Activated CD8-positive, alpha-beta memory T cell treated with anti-CD3 and anti-CD28 coated beads, Interleukin-2, amount 50 U/mL, for 4 hours (primary cell): ENCODE data around the gene PARP15.

Experiments
- DNase-seq: peaks from one replicate; pipeline ENCODE4 v3.0.0-alpha.2; 2020

The PARP15 gene

DNA sequence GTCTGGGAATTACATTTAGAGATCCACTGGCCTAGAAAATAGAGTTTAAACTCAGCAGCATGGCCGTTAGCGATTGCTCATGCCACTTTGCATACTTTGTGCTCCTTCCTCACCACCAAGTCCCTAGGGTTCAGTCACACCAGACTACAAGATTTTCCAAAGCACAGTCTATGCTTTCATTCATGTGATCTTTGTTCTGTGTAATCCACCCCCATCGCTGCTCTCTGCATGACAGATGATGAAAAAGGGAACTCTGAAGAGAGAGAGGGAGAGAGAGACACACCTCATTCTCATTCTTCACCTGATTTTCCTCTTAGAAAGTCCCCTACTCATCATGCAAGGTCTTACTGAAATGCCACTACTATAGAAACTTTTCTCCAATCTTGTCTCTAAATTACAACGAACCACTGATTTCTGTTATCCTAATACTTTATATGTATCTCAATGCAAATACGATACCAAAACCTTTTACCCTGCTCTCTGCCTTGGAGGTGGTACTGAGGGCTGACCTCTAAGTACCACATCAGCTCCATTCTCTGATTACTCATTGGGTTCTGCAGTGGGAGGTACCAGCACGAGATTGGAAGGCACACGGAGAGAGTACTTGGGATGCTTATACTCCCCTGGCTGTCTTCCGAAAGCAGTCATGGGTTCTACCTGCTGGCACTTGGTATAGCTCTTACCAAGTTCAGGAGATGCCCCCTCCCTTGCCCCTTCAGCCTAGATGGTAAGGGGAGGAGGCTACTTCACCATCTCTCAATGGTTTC lies 1.1 kb upstream of the PARP15 start:
- no peak for DNase-seq

DNA sequence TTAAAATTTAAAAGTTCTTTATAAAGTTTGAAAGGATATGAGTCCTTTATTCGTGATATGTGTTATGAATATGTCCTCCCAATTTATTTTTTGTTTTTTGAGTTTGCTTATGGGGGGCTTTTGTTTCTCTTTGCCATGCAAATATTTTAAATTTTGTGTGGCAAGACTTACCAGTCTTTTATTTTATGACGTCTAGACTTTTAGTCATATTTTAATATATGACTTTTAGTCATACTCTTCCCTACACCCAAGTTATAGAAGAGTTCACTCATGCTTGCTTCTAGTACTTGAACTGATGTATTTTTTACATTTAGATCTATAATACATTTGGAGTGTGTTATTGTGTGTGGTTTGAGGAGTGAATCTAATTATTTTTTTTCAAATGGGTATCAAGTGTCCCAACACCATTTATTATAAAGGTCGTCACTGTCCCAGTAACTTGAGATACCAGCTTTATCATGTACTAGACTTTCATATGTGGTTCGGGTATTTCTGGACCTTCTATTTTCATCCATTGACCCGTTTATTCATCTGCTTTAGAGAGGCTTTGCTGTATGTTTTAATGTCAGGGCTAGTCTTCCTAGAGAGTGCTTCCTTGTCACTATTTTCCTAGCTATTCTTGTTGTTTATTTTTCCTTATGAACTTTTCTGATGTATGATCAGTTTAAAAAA lies 755 bp downstream of the PARP15 start:
- no peak for DNase-seq

DNA sequence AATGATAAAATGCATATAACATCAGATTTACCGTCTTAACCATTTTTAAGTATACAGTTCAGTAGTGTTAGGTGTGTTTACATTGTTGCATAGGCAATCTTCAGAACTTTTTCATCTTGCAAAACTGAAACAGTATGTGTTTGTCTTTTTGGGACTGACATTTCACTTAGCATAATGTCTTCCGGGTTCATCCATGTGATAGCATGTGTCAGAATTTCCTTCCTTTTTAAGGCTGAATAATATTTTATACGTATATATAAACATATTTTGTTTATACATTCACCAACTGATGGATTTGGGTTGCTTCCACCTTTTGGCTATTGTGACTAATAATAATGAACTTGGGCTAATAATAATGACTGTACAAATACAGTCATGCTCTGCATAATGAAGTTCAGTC lies 3.0 kb downstream of the PARP15 start:
- no peak for DNase-seq

DNA sequence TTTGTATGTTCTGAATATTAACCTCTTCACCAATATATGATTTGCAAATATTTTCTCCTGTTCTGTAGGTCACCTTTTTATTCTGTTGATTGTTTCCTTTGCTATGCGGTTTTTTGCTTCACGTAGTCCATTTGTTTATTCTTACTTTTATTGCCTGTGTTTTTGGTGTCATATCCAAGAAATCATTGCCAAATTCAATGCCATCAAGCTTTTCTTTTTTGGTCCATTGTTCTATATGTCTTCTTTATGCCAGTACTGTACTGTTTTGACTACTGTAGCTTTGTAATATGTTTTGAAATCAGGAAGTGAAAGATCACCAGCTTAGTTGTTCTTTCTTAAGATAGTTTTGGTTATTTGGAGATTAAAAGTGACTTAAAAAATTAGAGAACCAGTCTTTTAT lies 4.2 kb downstream of the PARP15 start:
- DNase-seq, result no peak

DNA sequence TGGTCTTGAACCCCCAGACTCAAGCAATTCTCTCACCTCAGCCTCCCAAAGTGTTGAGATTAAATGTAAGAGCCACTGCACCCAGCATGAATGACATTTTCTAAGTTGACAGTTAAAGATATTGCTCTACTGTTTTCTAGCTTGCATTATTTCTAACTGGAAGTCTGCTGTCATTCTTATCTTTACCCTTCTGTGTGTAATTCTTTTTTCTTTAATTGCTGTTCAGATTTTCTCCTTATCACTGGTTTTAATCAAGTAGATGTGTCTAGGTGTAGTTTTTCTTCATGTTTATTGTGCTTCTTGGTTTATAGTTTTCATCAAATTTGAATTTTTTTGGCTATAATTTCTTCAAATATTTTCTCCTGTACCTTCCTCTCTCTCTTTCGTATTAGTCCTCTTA lies 4.9 kb downstream of the PARP15 start:
- no peak for DNase-seq

DNA sequence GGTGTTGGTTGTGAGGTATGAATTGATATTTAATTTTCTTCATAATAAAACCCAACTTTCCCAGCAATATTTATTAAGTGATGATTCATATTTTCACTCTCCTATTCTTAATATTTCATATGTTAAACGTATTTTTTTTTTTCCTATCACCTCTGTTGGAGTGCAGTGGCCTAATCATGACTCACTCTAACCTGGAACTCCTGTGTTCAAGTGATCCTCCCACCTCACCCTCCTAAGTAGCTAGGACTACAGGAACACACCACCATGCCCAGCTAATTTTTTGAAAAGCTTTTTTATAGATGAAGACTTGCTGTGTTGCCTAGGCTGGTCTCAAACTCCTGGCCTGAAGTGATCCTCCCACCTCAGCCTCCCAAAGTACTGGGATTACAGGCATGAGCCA lies 8.6 kb downstream of the PARP15 start:
- no peak for DNase-seq

DNA sequence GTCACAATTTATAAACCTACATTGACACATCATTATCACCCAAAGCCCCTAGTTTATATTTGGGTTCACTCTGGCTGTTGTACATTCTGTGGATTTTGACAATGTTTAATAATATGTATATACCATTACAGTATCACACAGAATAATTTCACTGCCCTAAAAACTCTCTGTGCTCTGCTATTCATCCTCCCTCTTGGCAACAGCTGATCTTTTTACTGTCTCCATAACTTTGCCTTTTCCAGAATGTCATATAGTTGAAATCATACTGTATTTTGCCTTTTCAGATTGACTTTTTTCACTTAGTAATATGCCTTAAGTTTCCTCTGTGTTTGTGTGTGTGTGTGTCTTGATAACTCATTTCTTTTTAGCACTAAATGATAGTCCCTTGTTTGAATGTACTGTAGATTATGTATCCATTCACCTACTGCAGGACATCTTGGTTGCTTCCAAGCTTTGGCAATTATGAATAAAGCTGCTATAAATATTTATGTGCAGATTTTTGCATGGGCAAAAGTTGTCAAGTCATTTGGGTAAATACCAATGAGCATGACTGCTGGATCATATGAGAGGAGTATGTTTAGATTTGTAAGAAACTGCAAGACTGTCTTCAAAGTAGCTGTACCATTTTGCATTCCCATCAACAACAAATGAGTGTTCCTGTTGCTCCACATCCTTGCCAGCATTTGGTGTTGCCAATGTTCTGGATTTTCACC lies 9.5 kb downstream of the PARP15 start:
- no peak for DNase-seq

DNA sequence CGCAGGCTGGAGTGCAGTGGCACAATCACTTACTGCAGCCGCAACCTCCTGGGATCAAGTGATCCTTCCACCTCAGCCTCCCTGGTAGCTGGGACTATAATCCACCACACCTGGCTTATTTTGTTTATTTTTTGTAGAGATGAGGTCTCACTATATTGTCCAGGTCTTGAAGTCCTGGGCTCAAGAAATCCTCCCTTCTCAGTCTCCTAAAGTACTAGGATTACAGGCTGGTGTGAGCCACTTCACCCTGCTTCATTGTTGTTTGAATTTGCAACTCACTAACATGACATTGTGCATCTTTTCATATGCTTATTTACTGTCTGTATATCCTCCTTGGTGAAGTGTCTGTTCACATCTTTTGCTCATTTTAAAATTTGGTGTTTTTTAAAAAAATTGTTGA lies 10.1 kb downstream of the PARP15 start:
- no peak for DNase-seq

DNA sequence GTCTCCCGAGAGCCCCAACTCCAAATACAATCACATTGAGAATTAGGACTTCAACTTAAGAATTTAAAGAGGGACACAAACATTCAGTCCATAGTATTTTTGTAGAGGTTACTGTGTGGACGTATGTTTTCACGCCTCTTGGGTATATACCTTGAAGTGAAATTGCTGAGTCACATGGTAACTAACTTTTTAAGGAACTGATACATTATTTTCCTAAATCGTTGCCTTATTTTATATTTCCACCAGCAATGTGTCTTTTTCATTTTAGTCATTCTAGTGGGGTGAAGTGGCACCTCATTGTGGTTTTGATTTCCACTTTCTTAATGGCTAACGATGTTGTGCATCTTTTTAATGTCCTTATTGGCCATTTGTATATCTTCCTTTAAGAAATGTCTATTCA lies 11.8 kb downstream of the PARP15 start:
- no peak for DNase-seq

DNA sequence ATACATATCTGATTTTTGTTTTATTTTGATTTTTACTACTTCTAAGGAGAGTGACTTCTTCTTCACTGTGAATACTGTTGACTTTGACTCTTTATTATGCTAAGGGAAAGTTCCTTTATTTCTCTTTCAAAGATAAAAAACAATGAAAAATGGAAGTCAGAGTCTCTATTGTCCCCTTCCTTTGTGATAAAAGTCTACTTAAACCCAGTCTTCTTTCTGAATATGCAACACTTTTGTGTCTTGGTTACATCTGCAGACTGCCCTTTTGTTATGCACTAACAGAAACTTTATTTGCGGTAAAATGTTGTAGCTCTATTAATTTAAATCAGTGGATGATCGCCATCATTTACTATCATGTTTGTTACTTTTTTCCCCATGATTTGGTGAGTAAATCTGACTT lies 13.2 kb downstream of the PARP15 start:
- DNase-seq, result no peak

DNA sequence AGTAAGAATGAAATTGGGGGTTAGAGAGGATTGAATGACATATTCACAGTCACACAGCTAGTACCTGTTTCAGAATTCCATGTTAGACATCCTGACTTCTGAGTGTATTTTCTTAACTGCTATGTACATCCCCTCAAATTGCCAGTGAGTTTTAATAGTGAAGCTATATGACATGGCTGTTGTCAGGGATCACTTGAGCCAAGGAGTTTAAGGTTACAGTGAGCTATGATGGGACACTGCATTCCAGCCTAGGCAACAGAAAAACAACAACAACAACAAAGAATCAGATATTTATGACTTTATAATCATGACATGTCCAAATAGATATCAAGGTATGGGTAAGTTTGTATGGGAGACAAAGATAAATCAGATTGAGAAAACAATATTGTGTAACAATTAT lies 16.6 kb downstream of the PARP15 start:
- DNase-seq, result no peak

DNA sequence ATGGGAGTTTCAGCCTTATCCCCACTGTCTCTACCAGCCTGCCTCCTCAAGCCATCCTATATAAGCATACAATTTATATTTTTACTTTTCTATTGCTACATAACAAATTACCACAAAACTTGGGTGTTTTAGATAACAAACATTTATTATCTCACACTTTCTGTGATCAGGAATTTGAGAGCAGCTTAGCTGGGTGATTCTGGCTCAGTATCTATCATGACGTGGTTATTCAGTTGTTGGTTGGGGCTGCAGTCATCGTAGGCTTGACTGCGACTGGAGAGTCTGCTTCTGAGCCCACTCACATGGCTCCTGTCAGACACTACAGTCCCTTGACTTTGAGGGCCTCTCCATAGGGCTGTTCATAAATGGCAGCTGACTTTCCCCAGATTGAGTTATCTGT lies 20.7 kb downstream of the PARP15 start:
- DNase-seq, result no peak

DNA sequence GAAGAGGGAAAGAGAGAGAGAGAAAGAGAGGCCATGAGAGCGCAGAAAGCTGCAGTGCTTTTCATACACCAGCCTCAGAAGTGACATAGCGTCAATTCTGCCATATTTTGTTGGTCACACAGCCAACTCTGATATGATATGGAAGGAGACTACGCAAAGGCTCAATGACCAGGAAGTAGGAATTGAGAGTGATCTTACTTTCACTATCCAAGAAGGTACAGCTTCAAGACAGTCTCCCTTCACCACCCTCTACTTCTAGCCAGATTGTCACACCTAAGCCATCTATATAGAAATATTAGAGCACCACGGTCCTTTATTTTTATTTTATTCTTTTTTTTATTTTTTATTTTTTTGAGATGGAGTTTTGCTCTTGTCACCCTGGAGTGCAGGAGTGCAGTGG lies 21.1 kb downstream of the PARP15 start:
- DNase-seq, result no peak

DNA sequence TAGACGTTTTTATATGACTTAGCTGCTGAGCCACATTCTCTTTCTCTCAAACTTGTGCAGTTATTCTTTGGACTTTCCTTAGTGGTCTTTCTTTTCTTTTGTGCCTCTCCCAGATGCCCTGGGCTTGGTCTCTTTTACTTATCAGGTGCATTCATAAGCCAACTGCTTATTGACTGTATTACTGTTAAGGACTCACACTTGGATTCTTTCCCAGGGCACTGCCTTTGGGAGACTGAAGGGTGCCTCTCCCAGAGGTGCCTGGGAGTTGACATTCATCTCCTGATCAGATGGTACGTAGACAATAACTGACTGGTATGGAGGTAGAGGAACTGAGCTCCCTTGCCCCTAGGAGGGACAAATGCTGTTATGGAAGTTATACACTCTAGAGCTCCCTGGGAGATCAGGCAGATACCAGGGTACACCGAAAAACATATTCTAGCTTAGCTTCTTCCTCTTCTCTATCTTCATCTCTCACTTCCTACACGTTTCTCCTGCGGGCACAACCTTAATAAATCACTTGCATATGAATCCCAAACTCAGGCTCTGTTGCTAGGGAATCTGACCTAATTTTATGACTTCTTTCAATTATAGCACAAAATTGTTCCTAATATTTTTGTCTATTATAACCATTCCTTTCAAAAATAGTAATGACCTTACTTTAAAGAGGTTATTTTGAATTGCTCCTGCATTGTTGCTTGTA lies 24.7 kb downstream of the PARP15 start:
- no peak for DNase-seq

DNA sequence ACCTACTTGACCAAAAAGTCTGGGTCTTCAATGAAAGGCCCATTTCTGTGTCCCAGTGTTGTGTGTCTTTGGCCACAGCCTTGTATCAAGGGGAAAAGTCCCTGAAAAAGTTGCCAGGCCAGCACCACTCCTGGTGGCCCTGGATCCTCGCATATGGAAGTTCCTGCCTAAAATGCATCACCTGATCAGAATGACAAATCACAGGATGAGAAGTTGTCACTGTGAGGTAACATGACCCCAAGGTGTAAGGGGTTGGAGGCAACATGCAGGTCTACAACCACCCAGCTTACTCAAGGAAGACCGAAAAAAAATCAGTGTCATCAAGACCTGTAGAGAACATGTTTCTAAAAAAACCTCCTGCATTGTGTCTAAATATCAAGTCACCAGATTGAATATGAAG lies 25.6 kb downstream of the PARP15 start:
- no peak for DNase-seq

DNA sequence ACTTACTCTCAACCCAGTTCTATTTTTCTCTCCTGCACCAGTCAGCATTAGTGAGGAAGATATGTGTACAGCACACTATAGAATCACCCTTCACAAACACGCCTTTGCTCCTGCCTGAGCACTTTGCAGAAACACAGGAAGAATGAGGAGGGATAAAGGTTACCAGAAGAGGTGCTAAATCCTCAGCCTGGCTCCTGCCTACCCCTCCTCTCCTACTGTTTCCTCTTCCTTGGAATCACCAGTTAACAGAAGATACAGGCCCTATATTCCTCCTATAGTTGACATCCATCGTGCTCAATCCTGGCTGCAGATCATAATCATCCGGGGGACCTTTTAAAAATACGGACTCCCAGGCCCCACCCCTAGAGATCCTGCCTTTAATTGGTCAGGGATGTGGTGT lies 28.9 kb downstream of the PARP15 start:
- DNase-seq, result no peak

DNA sequence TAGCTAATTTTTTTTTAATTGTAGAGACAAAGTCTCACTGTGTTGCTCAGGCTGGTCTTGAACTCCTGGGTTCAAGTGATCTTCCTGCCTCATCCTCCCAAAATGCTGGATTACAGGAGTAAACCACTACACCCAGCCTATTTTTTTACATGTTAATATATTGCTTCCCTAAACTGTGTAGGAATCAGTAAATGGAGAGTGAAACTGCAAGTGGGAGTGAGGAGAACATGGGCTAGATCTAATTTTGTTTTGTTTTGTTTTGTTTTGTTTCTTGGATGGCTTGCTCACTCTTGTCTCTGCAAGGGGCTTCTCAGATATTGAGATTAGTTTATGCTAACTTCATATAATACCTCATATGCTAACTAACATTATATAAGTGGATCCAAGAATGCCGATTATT lies 31.5 kb downstream of the PARP15 start:
- DNase-seq, result no peak

DNA sequence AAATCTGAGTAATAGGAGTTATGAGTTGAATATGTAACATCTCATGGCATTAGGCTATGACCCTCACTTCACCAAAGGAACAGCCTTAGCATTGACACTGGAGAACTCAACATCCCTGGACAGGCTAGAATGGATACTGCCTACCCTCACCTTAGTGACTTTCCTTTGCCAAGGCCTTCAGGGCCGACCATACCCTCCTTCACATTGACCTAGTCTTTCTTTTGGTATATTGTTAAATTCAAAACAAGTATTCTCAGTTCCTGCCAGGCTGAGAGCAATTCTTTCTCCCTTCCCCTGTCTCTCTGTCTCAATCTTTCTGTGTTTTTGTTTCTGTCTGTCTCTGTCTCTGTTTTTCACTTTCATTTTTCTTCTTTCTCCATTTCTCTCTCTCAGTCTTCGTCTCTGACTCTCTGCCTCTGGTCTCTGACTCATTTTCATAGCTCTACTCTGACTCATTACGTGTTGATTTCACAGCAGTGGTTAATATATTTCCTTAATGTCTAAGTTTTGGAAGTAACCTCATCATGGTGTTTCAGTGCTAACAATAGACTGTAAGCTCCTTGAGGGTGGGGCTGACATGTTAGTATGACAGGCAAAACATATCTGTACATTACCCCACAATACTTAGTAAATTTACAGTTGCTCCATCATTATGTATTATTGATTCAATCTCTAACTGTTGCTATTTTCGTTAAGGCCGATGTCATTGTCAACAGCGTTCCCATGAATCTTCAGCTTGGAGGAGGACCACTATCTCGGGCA lies 32.5 kb downstream of the PARP15 start:
- DNase-seq, result no peak

DNA sequence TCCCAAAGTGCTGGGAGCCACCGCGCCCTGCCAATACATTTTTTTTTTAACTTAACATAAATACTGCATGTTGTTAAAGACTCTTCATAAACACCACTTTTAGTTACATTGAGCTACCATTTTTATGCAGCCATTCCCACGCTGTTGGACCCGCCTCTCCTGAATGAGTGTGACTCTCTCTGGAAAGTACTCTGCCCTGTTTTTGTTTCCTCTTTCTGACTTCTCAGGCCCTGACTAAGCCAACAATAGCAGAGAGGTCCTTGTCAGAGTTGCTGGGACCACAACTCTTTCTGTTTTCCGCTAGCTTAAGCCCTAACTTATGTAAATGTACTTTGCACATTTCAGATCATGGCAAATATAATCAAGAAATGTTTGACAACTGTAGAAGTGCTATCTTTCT lies 35.2 kb downstream of the PARP15 start:
- DNase-seq, result no peak

DNA sequence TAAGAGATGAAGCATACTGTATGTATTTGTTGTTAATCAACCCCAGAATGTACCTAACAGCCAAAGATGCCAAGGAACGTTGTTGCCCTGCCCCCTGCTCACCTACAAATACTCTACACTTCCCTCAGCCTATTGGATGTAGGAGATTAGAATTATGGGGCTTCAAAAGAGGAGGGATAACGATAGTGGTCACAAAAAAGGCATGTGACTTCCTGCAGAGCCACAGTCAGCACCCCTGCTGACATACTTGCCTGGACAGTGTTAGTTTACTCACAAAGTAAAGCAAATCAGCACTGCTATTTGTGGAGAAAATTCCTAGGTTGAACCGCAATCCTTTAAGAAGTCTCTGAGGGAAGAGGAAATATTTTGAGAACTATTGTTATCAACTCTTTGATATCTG lies 37.9 kb downstream of the PARP15 start:
- DNase-seq, result no peak

DNA sequence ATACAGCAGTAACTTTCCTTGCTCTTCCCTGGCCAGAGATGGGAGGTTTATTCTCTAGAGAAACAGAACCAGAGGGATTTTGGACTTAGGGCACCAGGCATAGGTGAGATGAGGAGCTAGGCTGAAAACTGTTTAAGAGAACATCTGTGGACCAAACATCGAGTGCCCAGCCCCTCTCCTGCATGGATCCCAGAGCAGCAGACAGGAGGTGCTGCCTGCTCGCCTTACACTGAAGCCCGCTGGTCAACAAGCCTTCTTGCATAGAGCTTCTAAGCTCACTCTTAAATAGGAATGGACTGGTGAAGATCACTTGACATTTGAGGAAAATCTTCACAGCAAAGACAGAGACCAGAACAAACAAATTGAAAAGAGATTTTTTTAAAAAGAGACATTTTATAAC lies 41.2 kb downstream of the PARP15 start:
- no peak for DNase-seq

DNA sequence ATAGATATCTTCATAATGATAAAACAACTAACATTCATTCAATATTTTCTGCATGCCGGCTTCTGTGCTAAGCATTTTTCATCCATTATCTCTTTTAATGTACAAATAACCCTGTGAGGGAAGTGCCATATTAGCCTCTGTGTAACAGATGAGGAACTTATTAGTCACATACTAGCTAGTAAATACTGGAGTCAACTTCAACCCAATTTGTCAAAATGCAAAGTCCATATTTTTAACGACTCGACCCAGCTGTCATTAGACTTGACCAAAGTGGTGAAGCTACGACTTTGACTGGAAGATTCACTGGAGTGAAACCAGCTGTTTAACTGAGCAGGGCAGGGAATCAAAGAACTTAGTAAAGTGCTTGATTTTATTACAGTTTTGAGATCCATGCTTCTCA lies 41.6 kb downstream of the PARP15 start:
- DNase-seq, result no peak

DNA sequence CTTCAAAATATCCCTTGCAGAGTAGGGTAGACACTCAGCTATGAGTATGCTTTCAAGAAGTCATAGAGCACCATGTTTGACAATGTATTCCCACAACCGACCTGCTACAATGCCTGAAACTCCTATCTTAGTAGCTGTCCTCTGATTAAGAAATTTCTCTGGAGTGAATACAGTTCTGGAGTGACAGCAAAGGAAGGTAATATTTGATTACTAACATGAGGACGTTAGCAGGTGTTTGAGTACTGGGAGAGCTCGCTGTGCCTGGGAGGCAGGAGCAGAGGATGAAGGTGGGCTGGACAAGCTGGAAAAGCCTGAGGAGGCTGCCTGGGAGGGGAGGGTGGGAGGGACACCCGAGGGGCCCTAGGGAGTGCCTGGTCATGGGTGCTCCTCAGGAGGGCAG lies 42.9 kb downstream of the PARP15 start:
- no peak for DNase-seq
